HCT116 (cell line): Measurements from ENCODE around the gene ADCY2. TPM values are rescaled to one million over a fixed set of nuclear protein-coding genes. Genes with fewer than 3 reads are reported as not detected.
A peak's percentile ranks its signal among the peaks of the same experiment; 100 is the strongest.

Source experiments
- CTCF ChIP-seq, 3 experiments: fragments of 200-600 bp in 1 of 3; sonication (generic) in 1 of 3; IDR thresholded peaks in 2 of 3; conservative IDR thresholded peaks in 1 of 3; 2 replicates each; pipeline ENCODE4 v1.5.1; 2012 to 2017; ENCODE audit warnings: low read depth in 2 of 3, low read length in 2 of 3, antibody characterized with exemption in 1 of 3, borderline replicate concordance in 1 of 3, control low read depth in 1 of 3, mild to moderate bottlenecking in 1 of 3, mixed read lengths in 1 of 3, mixed run types in 1 of 3, moderate library complexity in 1 of 3; ENCODE audit not compliant: insufficient read depth in 1 of 3
- EGR1 ChIP-seq: IDR thresholded peaks from 2 replicates; pipeline ENCODE4 v1.6.1; 2012; ENCODE audit warnings: low read depth
- REST ChIP-seq: IDR thresholded peaks from 2 replicates; pipeline ENCODE4 v1.6.1; 2012; ENCODE audit warnings: low read depth
- SIN3A ChIP-seq: IDR thresholded peaks from 2 replicates; pipeline ENCODE4 v1.6.1; 2012; ENCODE audit warnings: low read depth
- ZNF274 ChIP-seq: fragments of 200-500 bp; sonication (Bioruptor generic); IDR thresholded peaks from 2 replicates; pipeline ENCODE4 v1.6.1; 2014; ENCODE audit warnings: mild to moderate bottlenecking, low read depth, low read length, inconsistent platforms
- total RNA-seq: library from RNA; stranded (reverse); gene quantifications from one replicate; pipeline ENCODE4 v1.2.1, GENCODE V29; 2021; ENCODE audit not compliant: unreplicated experiment

Gene ADCY2
- total RNA-seq, 1 experiment from 2014 or later, result 0.15 TPM

GRCh38 chr5:7868773-7869473, 473.0 kb downstream of the ADCY2 start, which contains the start of the genes FASTKD3 and MTRR (continued):
- TF ChIP-seq REST (no peak), SIN3A (peak; percentile 42; the same call in 1 of the 2 replicates), EGR1 (no peak), CTCF (IDR thresholded peaks at IDR 0.05 in 2 of 3, conservative IDR thresholded peaks at IDR 0.05 in 1 of 3; ENCODE audit: borderline replicate concordance in 1 of 3, insufficient read depth in 1 of 3, low read depth in 2 of 3, low read length in 2 of 3) (no peak), ZNF274 (no peak)
